IMR-90 (cell line): ENCODE results near the gene GVQW3. TPM values are rescaled to one million over a fixed set of nuclear protein-coding genes. Genes with fewer than 3 reads are reported as not detected.

ENCODE experiments used
- ATAC-seq: fragments of 200-7000 bp; cut with Tn5 transposase; 2 replicates; pipeline ENCODE4 v1.9.1; 2020; ENCODE audit warnings: low read depth, mild to moderate bottlenecking, moderate library complexity
- BruUV-seq: library from RNA; stranded (reverse); fragments of 400-500 nt; replicated peaks from 2 replicates; lab custom pipeline; 2021; lab: Mats Ljungman, UMichigan
- CTCF ChIA-PET: fragments of 300-600 bp; formaldehyde crosslinking; extraction: SDS; loops from one replicate; lab custom pipeline; 2021; ENCODE audit warnings: antibody characterized with exemption; lab: Yijun Ruan, JAX
- POLR2A ChIA-PET: fragments of 300-600 bp; sonication (Branson Sonifier 250); formaldehyde crosslinking; loops from one replicate; lab custom pipeline; 2022; ENCODE audit warnings: antibody characterized with exemption; ENCODE audit not compliant: unreplicated experiment; lab: Charles Lee
- DNase-seq: peaks from one replicate; pipeline ENCODE4 v3.0.0; 2013
- H2AFZ ChIP-seq: replicated peaks from 2 replicates; pipeline ENCODE3; 2013; ENCODE audit warnings: low read length, mild to moderate bottlenecking; ENCODE audit not compliant: poor library complexity
- H2AK5ac ChIP-seq: 2 replicates; pipeline ENCODE4 v1.6.1; 2013; ENCODE audit warnings: low read depth, low read length, inconsistent platforms
- H2AK9ac ChIP-seq: replicated peaks from 2 replicates; pipeline ENCODE3; 2013; ENCODE audit warnings: mild to moderate bottlenecking, low read depth, low read length, moderate library complexity; ENCODE audit not compliant: poor library complexity
- H2BK120ac ChIP-seq: 2 replicates; pipeline ENCODE4 v1.6.1; 2013; ENCODE audit warnings: low read depth, low read length, inconsistent platforms
- H2BK15ac ChIP-seq: 3 replicates; pipeline ENCODE4 v1.6.1; 2013; ENCODE audit warnings: low read depth, low read length, inconsistent platforms
- H2BK20ac ChIP-seq: 2 replicates; pipeline ENCODE4 v1.6.1; 2013; ENCODE audit warnings: low read depth, mild to moderate bottlenecking, inconsistent platforms, low read length, moderate library complexity
- H2BK5ac ChIP-seq: 2 replicates; pipeline ENCODE4 v1.6.1; 2013; ENCODE audit warnings: mild to moderate bottlenecking, low read depth, low read length, inconsistent platforms; ENCODE audit not compliant: poor library complexity, severe bottlenecking
- H3K14ac ChIP-seq: replicated peaks from 2 replicates; pipeline ENCODE4 v1.6.1; 2013; ENCODE audit warnings: low read depth, low read length, inconsistent platforms
- H3K18ac ChIP-seq: 2 replicates; pipeline ENCODE4 v1.6.1; 2013; ENCODE audit warnings: low read depth, low read length, control low read depth
- H3K23ac ChIP-seq: 2 replicates; pipeline ENCODE4 v1.6.1; 2013; ENCODE audit warnings: low read depth, low read length, inconsistent platforms
- H3K27ac ChIP-seq: 2 replicates; pipeline ENCODE4 v1.5.1; 2013; ENCODE audit warnings: mild to moderate bottlenecking, control low read depth, low read length; ENCODE audit not compliant: insufficient read depth
- H3K27me3 ChIP-seq: 2 replicates; pipeline ENCODE4 v1.6.1; 2013; ENCODE audit warnings: low read length; ENCODE audit not compliant: control insufficient read depth, insufficient read depth
- H3K36me3 ChIP-seq: 2 replicates; pipeline ENCODE4 v1.6.1; 2013; ENCODE audit warnings: low read length, mixed read lengths; ENCODE audit not compliant: control insufficient read depth, insufficient read depth
- H3K4ac ChIP-seq: 2 replicates; pipeline ENCODE4 v1.6.1; 2013; ENCODE audit warnings: low read depth, low read length, inconsistent platforms
- H3K4me1 ChIP-seq: 2 replicates; pipeline ENCODE4 v1.6.1; 2013; ENCODE audit warnings: low read length, mixed read lengths; ENCODE audit not compliant: control insufficient read depth, insufficient read depth
- H3K4me2 ChIP-seq: 2 replicates; pipeline ENCODE4 v1.6.1; 2013; ENCODE audit warnings: low read depth, mild to moderate bottlenecking, control low read depth, low read length, moderate library complexity
- H3K4me3 ChIP-seq: 2 replicates; pipeline ENCODE4 v1.5.1; 2013; ENCODE audit warnings: low read depth, mild to moderate bottlenecking, control low read depth, low read length, moderate library complexity; ENCODE audit not compliant: insufficient read depth
- H3K56ac ChIP-seq: 2 replicates; pipeline ENCODE4 v1.6.1; 2013; ENCODE audit warnings: low read length, inconsistent platforms; ENCODE audit not compliant: insufficient read depth; ENCODE audit errors: extremely low read depth
- H3K79me1 ChIP-seq, 2 experiments: 2 replicates each; pipeline ENCODE4 v1.6.1; 2013; ENCODE audit warnings: low read length in 2 of 2, inconsistent platforms in 1 of 2, low read depth in 1 of 2
- H3K9ac ChIP-seq: 2 replicates; pipeline ENCODE4 v1.6.1; 2013; ENCODE audit warnings: low read depth, low read length, control low read depth
- H3K9me1 ChIP-seq: 2 replicates; pipeline ENCODE4 v1.6.1; 2013; ENCODE audit warnings: low read length, inconsistent platforms; ENCODE audit not compliant: insufficient read depth
- H3K9me3 ChIP-seq: 2 replicates; pipeline ENCODE4 v1.6.1; 2013; ENCODE audit warnings: low read length; ENCODE audit not compliant: control insufficient read depth, insufficient read depth
- H4K20me1 ChIP-seq: 2 replicates; pipeline ENCODE4 v1.6.1; 2013; ENCODE audit warnings: low read length, inconsistent platforms; ENCODE audit not compliant: insufficient read depth
- H4K5ac ChIP-seq: 2 replicates; pipeline ENCODE4 v1.6.1; 2013; ENCODE audit warnings: mild to moderate bottlenecking, low read depth, low read length, control low read depth
- H4K8ac ChIP-seq, 2 experiments: 2 replicates each; pipeline ENCODE4 v1.6.1; 2013; ENCODE audit warnings: low read depth in 2 of 2, low read length in 2 of 2, control low read depth in 1 of 2, inconsistent platforms in 1 of 2
- H4K91ac ChIP-seq: 2 replicates; pipeline ENCODE4 v1.6.1; 2013; ENCODE audit warnings: low read depth, low read length, inconsistent platforms; ENCODE audit not compliant: insufficient read depth
- BHLHE40 ChIP-seq: fragments of 150-350 bp; IDR thresholded peaks from 2 replicates; pipeline ENCODE4 v1.6.1; 2016; ENCODE audit warnings: mild to moderate bottlenecking, low read depth, low read length
- CHD1 ChIP-seq: IDR thresholded peaks from 2 replicates; pipeline ENCODE4 v1.6.1; 2012; ENCODE audit warnings: low read depth, low read length, improper control_type of control experiment
- FOS ChIP-seq: fragments of 150-350 bp; IDR thresholded peaks from 2 replicates; pipeline ENCODE4 v1.6.1; 2016; ENCODE audit warnings: low read depth, low read length
- MAFK ChIP-seq: IDR thresholded peaks from 2 replicates; pipeline ENCODE4 v1.6.1; 2012; ENCODE audit warnings: low read depth, low read length, improper control_type of control experiment
- MAZ ChIP-seq: IDR thresholded peaks from 2 replicates; pipeline ENCODE4 v1.6.1; 2012; ENCODE audit warnings: low read depth, mild to moderate bottlenecking, low read length, improper control_type of control experiment, moderate library complexity, borderline replicate concordance
- MXI1 ChIP-seq: IDR thresholded peaks from 2 replicates; pipeline ENCODE4 v1.6.1; 2012; ENCODE audit warnings: low read depth, mild to moderate bottlenecking, low read length, moderate library complexity, borderline replicate concordance
- NFE2L2 ChIP-seq: fragments of 150-350 bp; IDR thresholded peaks from 2 replicates; pipeline ENCODE4 v1.6.1; 2016; ENCODE audit warnings: low read depth, mild to moderate bottlenecking, low read length
- RAD21 ChIP-seq: IDR thresholded peaks from 2 replicates; pipeline ENCODE4 v1.6.1; 2012; ENCODE audit warnings: low read length, improper control_type of control experiment
- RCOR1 ChIP-seq: IDR thresholded peaks from 2 replicates; pipeline ENCODE4 v1.6.1; 2012; ENCODE audit warnings: mild to moderate bottlenecking, low read length, improper control_type of control experiment; ENCODE audit not compliant: insufficient replicate concordance
- RFX5 ChIP-seq: IDR thresholded peaks from 2 replicates; pipeline ENCODE4 v1.8.0; 2012; ENCODE audit warnings: low read depth, mild to moderate bottlenecking, low read length, moderate library complexity
- WGBS, 2 experiments: methylation state at CpG; one replicate each; pipeline versions ENCODE4 v1.1.5 to v1.1.7; 2013; ENCODE audit warnings: missing lambda C conversion rate in 2 of 2; ENCODE audit not compliant: insufficient read length in 1 of 2; ENCODE audit errors: extremely low coverage in 2 of 2; 5-methylcytosine and 5-hydroxymethylcytosine counted together
- dilution Hi-C: fragments of 300-500 bp; cut with HindIII; formaldehyde crosslinking; loops from one replicate; pipeline ENCODE4 v1.14.3; 2018; ENCODE audit warnings: low sequenced_read_pairs; ENCODE audit not compliant: unreplicated experiment
- in situ Hi-C: fragments of 300-500 bp; cut with MboI; formaldehyde crosslinking; loops from 3 replicates; pipeline ENCODE4 v1.14.3; 2019; ENCODE audit warnings: low sequenced_read_pairs, inconsistent platforms, mixed read lengths
- intact Hi-C: fragments of 100-400 bp; cut with micrococcal nuclease; formaldehyde crosslinking; loops from 2 replicates; pipeline ENCODE4 v1.10.0; 2022
- polyA plus RNA-seq, 3 experiments: library from polyadenylated mRNA; depleted of rRNA; stranded (reverse); fragments of >200 nt; gene quantifications; 2 replicates each; pipeline ENCODE4 v1.2.3, GENCODE V29; 2012; ENCODE audit warnings: low replicate concordance in 1 of 3
- total RNA-seq: library from RNA; depleted of rRNA; stranded (reverse); fragments of >200 nt; gene quantifications from 2 replicates; pipeline ENCODE4 v1.2.3, GENCODE V29; 2012
- TF ChIP-seq, protein P1 (sequence below): conservative IDR thresholded peaks from 2 replicates; pipeline ENCODE4 v1.5.1; 2012; ENCODE audit warnings: mild to moderate bottlenecking, low read depth, low read length, improper control_type of control experiment

Gene GVQW3
- total and polyA plus RNA-seq, 2 of the 4 experiments (the other 2 are of a cell fraction), result 0.96 to 1.1 TPM

DNA sequence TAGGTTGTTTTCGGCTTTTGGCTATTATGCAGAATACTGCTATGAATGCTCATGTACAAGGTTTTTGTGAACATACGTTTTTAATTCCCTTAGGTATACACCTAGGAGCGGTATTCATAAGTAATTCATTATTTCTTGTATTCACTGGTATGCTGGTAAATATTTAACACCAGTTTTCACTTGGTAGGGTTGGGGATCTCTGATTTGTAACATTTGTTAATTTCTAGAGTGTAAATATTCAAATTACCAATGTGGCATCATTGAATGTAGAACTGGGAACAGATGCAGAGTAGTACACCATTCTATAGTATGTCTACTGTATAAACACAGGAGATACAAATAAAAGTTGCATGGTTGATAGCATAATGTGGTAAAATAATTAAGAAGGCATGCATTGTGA, 16.3 kb downstream of the GVQW3 start:
- no peak overlapping the region for H2AK5ac ChIP-seq
- no peaks in the 10 kb centered on the region for H4K20me1 ChIP-seq
- no peaks in the 10 kb centered on the region for H3K9me3 ChIP-seq
- no CpG with 5 or more reads among the region's 3 CpGs for WGBS, 2 experiments
- H4K8ac ChIP-seq, result no peak overlapping the region
- POLR2A ChIA-PET, result no interaction called here
- H2BK120ac ChIP-seq, result no peak overlapping the region
- no peaks in the 10 kb centered on the region for H3K79me1 ChIP-seq
- H4K5ac ChIP-seq, result no peak overlapping the region
- H3K14ac ChIP-seq, result no peak overlapping the region
- no peaks in the 10 kb centered on the region for H3K9me1 ChIP-seq
- H3K4me1 ChIP-seq, result no peaks in the 10 kb centered on the region
- CTCF ChIA-PET, result no interaction called here
- H2BK5ac ChIP-seq, result no peak overlapping the region
- H3K4me3 ChIP-seq, result no peak overlapping the region
- H3K4ac ChIP-seq, result no peak overlapping the region
- H2AK9ac ChIP-seq, result no peak overlapping the region
- BruUV-seq, result no TSS peak
- in situ Hi-C loops (no loop called here), intact Hi-C loops (no loop called here), dilution Hi-C loops (no loop called here)
- H3K4me2 ChIP-seq, result no peak overlapping the region
- H2BK20ac ChIP-seq, result no peak overlapping the region
- no peak overlapping the region for H4K91ac ChIP-seq
- H2BK15ac ChIP-seq, result no peak overlapping the region
- no peak overlapping the region for H3K27ac ChIP-seq
- DNase-seq (no peak), ATAC-seq (no peak)
- no peak overlapping the region for H3K56ac ChIP-seq
- H3K9ac ChIP-seq, result no peak overlapping the region
- TF ChIP-seq RFX5, result no peak
- TF ChIP-seq NFE2L2, result no peak
- no peak for TF ChIP-seq MAFK
- no peak for TF ChIP-seq CHD1
- no peak for TF ChIP-seq FOS
- no peak for TF ChIP-seq RCOR1
- TF ChIP-seq MAZ, result no peak
- no peak for TF ChIP-seq BHLHE40
- TF ChIP-seq, protein P1, sequence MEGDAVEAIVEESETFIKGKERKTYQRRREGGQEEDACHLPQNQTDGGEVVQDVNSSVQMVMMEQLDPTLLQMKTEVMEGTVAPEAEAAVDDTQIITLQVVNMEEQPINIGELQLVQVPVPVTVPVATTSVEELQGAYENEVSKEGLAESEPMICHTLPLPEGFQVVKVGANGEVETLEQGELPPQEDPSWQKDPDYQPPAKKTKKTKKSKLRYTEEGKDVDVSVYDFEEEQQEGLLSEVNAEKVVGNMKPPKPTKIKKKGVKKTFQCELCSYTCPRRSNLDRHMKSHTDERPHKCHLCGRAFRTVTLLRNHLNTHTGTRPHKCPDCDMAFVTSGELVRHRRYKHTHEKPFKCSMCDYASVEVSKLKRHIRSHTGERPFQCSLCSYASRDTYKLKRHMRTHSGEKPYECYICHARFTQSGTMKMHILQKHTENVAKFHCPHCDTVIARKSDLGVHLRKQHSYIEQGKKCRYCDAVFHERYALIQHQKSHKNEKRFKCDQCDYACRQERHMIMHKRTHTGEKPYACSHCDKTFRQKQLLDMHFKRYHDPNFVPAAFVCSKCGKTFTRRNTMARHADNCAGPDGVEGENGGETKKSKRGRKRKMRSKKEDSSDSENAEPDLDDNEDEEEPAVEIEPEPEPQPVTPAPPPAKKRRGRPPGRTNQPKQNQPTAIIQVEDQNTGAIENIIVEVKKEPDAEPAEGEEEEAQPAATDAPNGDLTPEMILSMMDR, result no peak
- no peak for TF ChIP-seq MXI1
- TF ChIP-seq RAD21, result no peak
- H3K27me3 ChIP-seq, result no peaks in the 10 kb centered on the region
- H2AFZ ChIP-seq, result no peak overlapping the region
- no peak overlapping the region for H3K23ac ChIP-seq
- H3K36me3 ChIP-seq, result no peaks in the 10 kb centered on the region
- no peak overlapping the region for H3K18ac ChIP-seq
